IMR-90 (cell line): ENCODE measurements around the gene NAV2. TPM values are rescaled to one million over a fixed set of nuclear protein-coding genes. Genes with fewer than 3 reads are reported as not detected.

ENCODE experiments used
- ATAC-seq: fragments of 200-7000 bp; cut with Tn5 transposase; 2 replicates; pipeline ENCODE4 v1.9.1; 2020; ENCODE audit warnings: low read depth, mild to moderate bottlenecking, moderate library complexity
- BruUV-seq: library from RNA; stranded (reverse); fragments of 400-500 nt; replicated peaks from 2 replicates; lab custom pipeline; 2021; lab: Mats Ljungman, UMichigan
- CTCF ChIA-PET: fragments of 300-600 bp; formaldehyde crosslinking; extraction: SDS; loops from one replicate; lab custom pipeline; 2021; ENCODE audit warnings: antibody characterized with exemption; lab: Yijun Ruan, JAX
- POLR2A ChIA-PET: fragments of 300-600 bp; sonication (Branson Sonifier 250); formaldehyde crosslinking; loops from one replicate; lab custom pipeline; 2022; ENCODE audit warnings: antibody characterized with exemption; ENCODE audit not compliant: unreplicated experiment; lab: Charles Lee
- DNase-seq: peaks from one replicate; pipeline ENCODE4 v3.0.0; 2013
- H2AFZ ChIP-seq: replicated peaks from 2 replicates; pipeline ENCODE3; 2013; ENCODE audit warnings: low read length, mild to moderate bottlenecking; ENCODE audit not compliant: poor library complexity
- H2AK5ac ChIP-seq: 2 replicates; pipeline ENCODE4 v1.6.1; 2013; ENCODE audit warnings: low read depth, low read length, inconsistent platforms
- H2AK9ac ChIP-seq: replicated peaks from 2 replicates; pipeline ENCODE3; 2013; ENCODE audit warnings: mild to moderate bottlenecking, low read depth, low read length, moderate library complexity; ENCODE audit not compliant: poor library complexity
- H2BK120ac ChIP-seq: 2 replicates; pipeline ENCODE4 v1.6.1; 2013; ENCODE audit warnings: low read depth, low read length, inconsistent platforms
- H2BK15ac ChIP-seq: 3 replicates; pipeline ENCODE4 v1.6.1; 2013; ENCODE audit warnings: low read depth, low read length, inconsistent platforms
- H2BK20ac ChIP-seq: 2 replicates; pipeline ENCODE4 v1.6.1; 2013; ENCODE audit warnings: low read depth, mild to moderate bottlenecking, inconsistent platforms, low read length, moderate library complexity
- H2BK5ac ChIP-seq: 2 replicates; pipeline ENCODE4 v1.6.1; 2013; ENCODE audit warnings: mild to moderate bottlenecking, low read depth, low read length, inconsistent platforms; ENCODE audit not compliant: poor library complexity, severe bottlenecking
- H3K14ac ChIP-seq: replicated peaks from 2 replicates; pipeline ENCODE4 v1.6.1; 2013; ENCODE audit warnings: low read depth, low read length, inconsistent platforms
- H3K18ac ChIP-seq: 2 replicates; pipeline ENCODE4 v1.6.1; 2013; ENCODE audit warnings: low read depth, low read length, control low read depth
- H3K23ac ChIP-seq: 2 replicates; pipeline ENCODE4 v1.6.1; 2013; ENCODE audit warnings: low read depth, low read length, inconsistent platforms
- H3K27ac ChIP-seq: 2 replicates; pipeline ENCODE4 v1.5.1; 2013; ENCODE audit warnings: mild to moderate bottlenecking, control low read depth, low read length; ENCODE audit not compliant: insufficient read depth
- H3K27me3 ChIP-seq: 2 replicates; pipeline ENCODE4 v1.6.1; 2013; ENCODE audit warnings: low read length; ENCODE audit not compliant: control insufficient read depth, insufficient read depth
- H3K36me3 ChIP-seq: 2 replicates; pipeline ENCODE4 v1.6.1; 2013; ENCODE audit warnings: low read length, mixed read lengths; ENCODE audit not compliant: control insufficient read depth, insufficient read depth
- H3K4ac ChIP-seq: 2 replicates; pipeline ENCODE4 v1.6.1; 2013; ENCODE audit warnings: low read depth, low read length, inconsistent platforms
- H3K4me1 ChIP-seq: 2 replicates; pipeline ENCODE4 v1.6.1; 2013; ENCODE audit warnings: low read length, mixed read lengths; ENCODE audit not compliant: control insufficient read depth, insufficient read depth
- H3K4me2 ChIP-seq: 2 replicates; pipeline ENCODE4 v1.6.1; 2013; ENCODE audit warnings: low read depth, mild to moderate bottlenecking, control low read depth, low read length, moderate library complexity
- H3K4me3 ChIP-seq: 2 replicates; pipeline ENCODE4 v1.5.1; 2013; ENCODE audit warnings: low read depth, mild to moderate bottlenecking, control low read depth, low read length, moderate library complexity; ENCODE audit not compliant: insufficient read depth
- H3K56ac ChIP-seq: 2 replicates; pipeline ENCODE4 v1.6.1; 2013; ENCODE audit warnings: low read length, inconsistent platforms; ENCODE audit not compliant: insufficient read depth; ENCODE audit errors: extremely low read depth
- H3K79me1 ChIP-seq, 2 experiments: 2 replicates each; pipeline ENCODE4 v1.6.1; 2013; ENCODE audit warnings: low read length in 2 of 2, inconsistent platforms in 1 of 2, low read depth in 1 of 2
- H3K9ac ChIP-seq: 2 replicates; pipeline ENCODE4 v1.6.1; 2013; ENCODE audit warnings: low read depth, low read length, control low read depth
- H3K9me1 ChIP-seq: 2 replicates; pipeline ENCODE4 v1.6.1; 2013; ENCODE audit warnings: low read length, inconsistent platforms; ENCODE audit not compliant: insufficient read depth
- H3K9me3 ChIP-seq: 2 replicates; pipeline ENCODE4 v1.6.1; 2013; ENCODE audit warnings: low read length; ENCODE audit not compliant: control insufficient read depth, insufficient read depth
- H4K20me1 ChIP-seq: 2 replicates; pipeline ENCODE4 v1.6.1; 2013; ENCODE audit warnings: low read length, inconsistent platforms; ENCODE audit not compliant: insufficient read depth
- H4K5ac ChIP-seq: 2 replicates; pipeline ENCODE4 v1.6.1; 2013; ENCODE audit warnings: mild to moderate bottlenecking, low read depth, low read length, control low read depth
- H4K8ac ChIP-seq, 2 experiments: 2 replicates each; pipeline ENCODE4 v1.6.1; 2013; ENCODE audit warnings: low read depth in 2 of 2, low read length in 2 of 2, control low read depth in 1 of 2, inconsistent platforms in 1 of 2
- H4K91ac ChIP-seq: 2 replicates; pipeline ENCODE4 v1.6.1; 2013; ENCODE audit warnings: low read depth, low read length, inconsistent platforms; ENCODE audit not compliant: insufficient read depth
- POLR2A ChIP-seq: IDR thresholded peaks from 2 replicates; pipeline ENCODE4 v1.6.1; 2012; ENCODE audit warnings: mild to moderate bottlenecking, low read depth, low read length
- WGBS, 2 experiments: methylation state at CpG; one replicate each; pipeline versions ENCODE4 v1.1.5 to v1.1.7; 2013; ENCODE audit warnings: missing lambda C conversion rate in 2 of 2; ENCODE audit not compliant: insufficient read length in 1 of 2; ENCODE audit errors: extremely low coverage in 2 of 2; 5-methylcytosine and 5-hydroxymethylcytosine counted together
- dilution Hi-C: fragments of 300-500 bp; cut with HindIII; formaldehyde crosslinking; loops from one replicate; pipeline ENCODE4 v1.14.3; 2018; ENCODE audit warnings: low sequenced_read_pairs; ENCODE audit not compliant: unreplicated experiment
- in situ Hi-C: fragments of 300-500 bp; cut with MboI; formaldehyde crosslinking; loops from 3 replicates; pipeline ENCODE4 v1.14.3; 2019; ENCODE audit warnings: low sequenced_read_pairs, inconsistent platforms, mixed read lengths
- intact Hi-C: fragments of 100-400 bp; cut with micrococcal nuclease; formaldehyde crosslinking; loops from 2 replicates; pipeline ENCODE4 v1.10.0; 2022
- polyA plus RNA-seq, 3 experiments: library from polyadenylated mRNA; depleted of rRNA; stranded (reverse); fragments of >200 nt; gene quantifications; 2 replicates each; pipeline ENCODE4 v1.2.3, GENCODE V29; 2012; ENCODE audit warnings: low replicate concordance in 1 of 3
- total RNA-seq: library from RNA; depleted of rRNA; stranded (reverse); fragments of >200 nt; gene quantifications from 2 replicates; pipeline ENCODE4 v1.2.3, GENCODE V29; 2012

Gene NAV2
- total and polyA plus RNA-seq, 2 of the 4 experiments (the other 2 are of a cell fraction): 4.5 to 12.6 TPM

DNA sequence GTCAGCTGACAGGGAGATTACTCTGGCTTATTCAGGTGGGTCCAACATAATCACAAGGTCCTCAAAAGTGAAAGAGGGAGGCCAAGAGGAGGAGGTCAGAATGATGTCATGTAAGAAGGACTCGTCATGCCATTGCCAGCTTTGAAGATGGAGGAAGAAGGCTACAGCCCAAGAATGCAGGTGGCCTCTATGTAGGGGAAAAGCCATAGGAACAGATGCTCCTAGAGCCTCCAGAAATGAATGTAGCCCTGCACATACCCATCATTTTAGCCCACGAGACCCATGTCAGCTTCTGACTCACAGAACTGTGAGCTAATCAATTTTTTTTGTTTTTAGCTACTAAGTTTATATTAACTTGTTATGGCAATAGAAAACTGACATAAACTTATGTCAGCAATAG lies 276.6 kb downstream of the NAV2 start:
- CTCF ChIA-PET: no interaction called here
- no peak overlapping the region for H3K27ac ChIP-seq
- no peaks in the 10 kb centered on the region for H3K27me3 ChIP-seq
- H3K9me3 ChIP-seq: no peaks in the 10 kb centered on the region
- peaks cover 22% of the 10 kb centered on the region for H3K9me1 ChIP-seq
- dilution Hi-C loops: no loop called here
- no CpG with 5 or more reads among the region's 2 CpGs for WGBS, 2 experiments
- H2BK15ac ChIP-seq: 0 out of 3 replicates have a peak overlapping the region, but pooled peaks have one; percentile 19
- H3K4me2 ChIP-seq: no peak overlapping the region
- intact Hi-C loops: no loop called here
- H2AFZ ChIP-seq: no peak overlapping the region
- H4K20me1 ChIP-seq: no peaks in the 10 kb centered on the region
- peak overlapping the region; percentile 46 for H2BK5ac ChIP-seq
- BruUV-seq: no TSS peak
- H4K91ac ChIP-seq: 0 out of 2 replicates have a peak overlapping the region, but pooled peaks have one; percentile 21
- H3K79me1 ChIP-seq: peaks cover 6% of the 10 kb centered on the region in 2 experiments; a peak in 3 of 4 replicates
- peak overlapping the region; percentile 53 for H2BK120ac ChIP-seq
- H3K18ac ChIP-seq: peak overlapping the region; percentile 0; the same call in 1 of the 2 replicates
- in situ Hi-C loops: no loop called here
- peak overlapping the region; percentile 49; the same call in 1 of the 2 replicates for H2BK20ac ChIP-seq
- no peak overlapping the region for H3K56ac ChIP-seq
- POLR2A ChIA-PET: no interaction called here
- TF ChIP-seq POLR2A: no peak
- H3K4me3 ChIP-seq: no peak overlapping the region
- H3K23ac ChIP-seq: no peak overlapping the region
- H2AK9ac ChIP-seq: peak overlapping the region; percentile 15
- peaks cover 12% of the 10 kb centered on the region for H3K4me1 ChIP-seq
- DNase-seq (peak; percentile 54), ATAC-seq (no peak)
- H4K5ac ChIP-seq: no peak overlapping the region
- peak overlapping the region; percentile 23; the same call in 1 of the 2 replicates for H3K14ac ChIP-seq
- H3K4ac ChIP-seq: peak overlapping the region; percentile 41; the same call in 1 of the 2 replicates
- peaks cover 3% of the 10 kb centered on the region; the same call in 1 of the 2 replicates for H3K36me3 ChIP-seq
- H3K9ac ChIP-seq: no peak overlapping the region
- no peak overlapping the region for H4K8ac ChIP-seq
- H2AK5ac ChIP-seq: peak overlapping the region; percentile 45
